Endothelial cell of umbilical vein (primary cell): Measurements from ENCODE around the gene ELL2. TPM values are rescaled to one million over a fixed set of nuclear protein-coding genes. Genes with fewer than 3 reads are reported as not detected.

Experiments used
- BruUV-seq: library from RNA; stranded (reverse); fragments of 400-500 nt; replicated peaks from 2 replicates; lab custom pipeline; 2021; lab: Mats Ljungman, UMichigan
- CTCF ChIA-PET: fragments of 300-600, 350-600 bp; sonication (Branson Sonifier 250); formaldehyde crosslinking; loops from one replicate; lab custom pipeline; 2021; ENCODE audit warnings: antibody characterized with exemption, inconsistent platforms; lab: Charles Lee
- POLR2A ChIA-PET: fragments of 300-600, 350-600 bp; sonication (Branson Sonifier 250); formaldehyde crosslinking; loops from one replicate; lab custom pipeline; 2021; ENCODE audit warnings: antibody characterized with exemption, inconsistent platforms; lab: Charles Lee
- DNase-seq: peaks from one replicate; pipeline ENCODE4 v3.0.0-alpha.2; 2011; ENCODE audit warnings: low read depth, low spot score
- FAIRE-seq: peaks from 2 replicates; lab custom pipeline; 2011; peaks lifted over from hg19 to GRCh38; lab: Jason Lieb, UNC
- H2AFZ ChIP-seq: 2 replicates; pipeline ENCODE4 v1.6.0; 2012; ENCODE audit warnings: low read depth, low read length, control low read depth, inconsistent platforms
- H3K27ac ChIP-seq: 2 replicates; pipeline ENCODE4 v1.5.1; 2011; ENCODE audit warnings: low read depth, mild to moderate bottlenecking, control low read depth, low read length, moderate library complexity; ENCODE audit not compliant: insufficient read depth
- H3K27me3 ChIP-seq, 2 experiments: 2 replicates each; pipeline versions ENCODE4 v1.6.0 to v1.6.1; 2011; ENCODE audit warnings: low read length in 2 of 2, mixed read lengths in 1 of 2; ENCODE audit not compliant: control insufficient read depth in 2 of 2, insufficient read depth in 2 of 2
- H3K36me3 ChIP-seq, 2 experiments: 2 replicates in 1 of 2; 3 replicates in 1 of 2; pipeline ENCODE4 v1.5.1; 2011; ENCODE audit warnings: low read length in 2 of 2, mild to moderate bottlenecking in 1 of 2, moderate library complexity in 1 of 2; ENCODE audit not compliant: control insufficient read depth in 2 of 2, insufficient read depth in 2 of 2; ENCODE audit errors: extremely low read depth in 1 of 2
- H3K4me1 ChIP-seq: 3 replicates; pipeline ENCODE4 v1.5.1; 2011; ENCODE audit warnings: mild to moderate bottlenecking, low read length; ENCODE audit not compliant: control insufficient read depth, insufficient read depth; ENCODE audit errors: extremely low read depth
- H3K4me2 ChIP-seq: 2 replicates; pipeline ENCODE4 v1.6.1; 2011; ENCODE audit warnings: low read length, control low read depth, mixed read lengths; ENCODE audit not compliant: insufficient read depth
- H3K4me3 ChIP-seq, 3 experiments: fragments of 200-600 bp in 1 of 3; sonication (generic), shearing (Covaris generic) in 1 of 3; replicated peaks in 1 of 3; 2 replicates each; pipeline ENCODE4 v1.5.1; 2011 to 2016; ENCODE audit warnings: control low read depth in 3 of 3, low read length in 3 of 3, mild to moderate bottlenecking in 2 of 3, inconsistent platforms in 1 of 3, low read depth in 1 of 3, moderate library complexity in 1 of 3; ENCODE audit not compliant: insufficient read depth in 1 of 3
- H3K79me2 ChIP-seq: 2 replicates; pipeline ENCODE4 v1.6.0; 2012; ENCODE audit warnings: low read length, inconsistent platforms; ENCODE audit not compliant: control insufficient read depth, insufficient read depth
- H3K9ac ChIP-seq: replicated peaks from 2 replicates; pipeline ENCODE3; 2011; ENCODE audit warnings: low read length, control low read depth; ENCODE audit not compliant: insufficient read depth; ENCODE audit errors: extremely low read depth
- H3K9me1 ChIP-seq: replicated peaks from 3 replicates; pipeline ENCODE4 v1.6.0; 2011; ENCODE audit warnings: mild to moderate bottlenecking, low read length; ENCODE audit not compliant: control insufficient read depth, insufficient read depth; ENCODE audit errors: extremely low read depth
- H3K9me3 ChIP-seq: replicated peaks from 2 replicates; pipeline ENCODE4 v1.5.1; 2012; ENCODE audit warnings: low read length, inconsistent platforms; ENCODE audit not compliant: control insufficient read depth, insufficient read depth
- H4K20me1 ChIP-seq: replicated peaks from 2 replicates; pipeline ENCODE3; 2011; ENCODE audit warnings: mild to moderate bottlenecking, low read length; ENCODE audit not compliant: control insufficient read depth, insufficient read depth; ENCODE audit errors: extremely low read depth
- EZH2 ChIP-seq: IDR thresholded peaks from 2 replicates; pipeline ENCODE4 v1.6.1; 2012; ENCODE audit warnings: borderline replicate concordance, low read depth, mild to moderate bottlenecking, moderate library complexity, low read length, inconsistent platforms; ENCODE audit not compliant: severe bottlenecking
- FOS ChIP-seq: IDR thresholded peaks from 2 replicates; pipeline ENCODE4 v1.6.1; 2011; ENCODE audit warnings: mild to moderate bottlenecking, low read length, moderate library complexity, borderline replicate concordance; ENCODE audit not compliant: insufficient read depth
- GATA2 ChIP-seq: IDR thresholded peaks from 2 replicates; pipeline ENCODE4 v1.7.0; 2011; ENCODE audit warnings: low read depth, mild to moderate bottlenecking, moderate library complexity, mixed read lengths, low read length; ENCODE audit not compliant: insufficient read length, insufficient read depth
- MYC ChIP-seq: IDR thresholded peaks from one replicate; pipeline ENCODE4 v1.6.1; 2011; ENCODE audit warnings: mild to moderate bottlenecking, low read depth, low read length
- POLR2AphosphoS5 ChIP-seq: IDR thresholded peaks from 2 replicates; pipeline ENCODE4 v1.6.1; 2012; ENCODE audit warnings: low read depth, mild to moderate bottlenecking, control low read depth, low read length, moderate library complexity; ENCODE audit not compliant: insufficient read depth
- dilution Hi-C: fragments of 300-500 bp; cut with MboI; formaldehyde crosslinking; loops from one replicate; pipeline ENCODE4 v1.15.0; 2019; ENCODE audit warnings: low sequenced_read_pairs; ENCODE audit not compliant: extremely low pct_ligation_motif_present
- intact Hi-C: fragments of 100-400 bp; cut with micrococcal nuclease; formaldehyde crosslinking; loops from one replicate; pipeline ENCODE4 v1.10.0; 2022
- polyA plus RNA-seq, 4 experiments: library from polyadenylated mRNA; depleted of rRNA in 3 of 4; stranded (reverse) in 3 of 4; unstranded in 1 of 4; fragments of >200 nt; gene quantifications; 2 replicates each; pipeline versions ENCODE4 v1.2.1 to v1.2.3, GENCODE V29; 2011 to 2012; ENCODE audit warnings: missing spikeins in 1 of 4
- total RNA-seq: library from RNA; stranded (reverse); gene quantifications from 2 replicates; pipeline ENCODE4 v1.2.3, GENCODE V29; 2021
- TF ChIP-seq, protein P1 (sequence below): IDR thresholded peaks from 2 replicates; pipeline ENCODE4 v1.6.1; 2011; ENCODE audit not compliant: insufficient read depth, insufficient read length
- TF ChIP-seq, protein P2 (sequence below), 2 donors: IDR thresholded peaks; 1 replicate in 1 of 2; 2 replicates in 1 of 2; pipeline ENCODE4 v1.5.1; 2011; ENCODE audit warnings: low read length in 2 of 2, mild to moderate bottlenecking in 2 of 2, moderate library complexity in 2 of 2, control low read depth in 1 of 2, inconsistent platforms in 1 of 2, low read depth in 1 of 2; ENCODE audit not compliant: insufficient read depth in 1 of 2; ENCODE audit errors: extremely low read depth in 1 of 2

ELL2 gene
- total and polyA plus RNA-seq, 2 donors (not counting 3 experiments of a cell fraction or from before 2014, with no cell fraction given): 6.8 to 26.0 TPM

DNA sequence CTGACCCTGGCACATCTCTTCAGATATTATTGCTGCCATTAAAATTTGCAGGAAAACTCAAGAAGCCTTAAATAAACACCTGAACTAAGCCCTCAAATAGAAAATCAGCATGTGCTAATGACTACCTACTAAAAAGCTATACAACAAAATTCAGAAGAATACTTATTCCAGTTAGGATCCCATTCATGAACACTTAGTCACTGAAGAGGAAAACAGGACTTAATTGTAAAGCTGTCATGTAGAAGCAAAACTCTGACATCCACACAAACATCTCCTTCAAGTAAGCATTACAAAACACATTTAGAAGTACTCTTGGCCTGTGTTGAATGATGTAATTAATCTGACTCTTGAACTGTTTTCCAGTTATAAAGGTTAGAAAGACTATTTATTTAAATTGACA lies 19.9 kb downstream of the ELL2 start:
- dilution Hi-C loops: no loop called here
- intact Hi-C loops: no loop called here
- CTCF ChIA-PET: interaction anchor here (0.9 to 2.2 kb wide), 7 partner anchors 9 to 395 kb away, joined by 3 to 6 read pairs (median 3); partner anchors contain the start of gene ELL2
- FAIRE-seq (no peak), DNase-seq (no peak)
- no peak overlapping the region for H2AFZ ChIP-seq
- H3K4me1 ChIP-seq: peaks cover 6% of the 10 kb centered on the region
- H3K9ac ChIP-seq: no peak overlapping the region
- H3K27me3 ChIP-seq: no peaks in the 10 kb centered on the region
- TF ChIP-seq FOS: no peak
- TF ChIP-seq GATA2: no peak
- TF ChIP-seq, protein P1, sequence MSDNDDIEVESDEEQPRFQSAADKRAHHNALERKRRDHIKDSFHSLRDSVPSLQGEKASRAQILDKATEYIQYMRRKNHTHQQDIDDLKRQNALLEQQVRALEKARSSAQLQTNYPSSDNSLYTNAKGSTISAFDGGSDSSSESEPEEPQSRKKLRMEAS: no peak
- TF ChIP-seq, protein P2, sequence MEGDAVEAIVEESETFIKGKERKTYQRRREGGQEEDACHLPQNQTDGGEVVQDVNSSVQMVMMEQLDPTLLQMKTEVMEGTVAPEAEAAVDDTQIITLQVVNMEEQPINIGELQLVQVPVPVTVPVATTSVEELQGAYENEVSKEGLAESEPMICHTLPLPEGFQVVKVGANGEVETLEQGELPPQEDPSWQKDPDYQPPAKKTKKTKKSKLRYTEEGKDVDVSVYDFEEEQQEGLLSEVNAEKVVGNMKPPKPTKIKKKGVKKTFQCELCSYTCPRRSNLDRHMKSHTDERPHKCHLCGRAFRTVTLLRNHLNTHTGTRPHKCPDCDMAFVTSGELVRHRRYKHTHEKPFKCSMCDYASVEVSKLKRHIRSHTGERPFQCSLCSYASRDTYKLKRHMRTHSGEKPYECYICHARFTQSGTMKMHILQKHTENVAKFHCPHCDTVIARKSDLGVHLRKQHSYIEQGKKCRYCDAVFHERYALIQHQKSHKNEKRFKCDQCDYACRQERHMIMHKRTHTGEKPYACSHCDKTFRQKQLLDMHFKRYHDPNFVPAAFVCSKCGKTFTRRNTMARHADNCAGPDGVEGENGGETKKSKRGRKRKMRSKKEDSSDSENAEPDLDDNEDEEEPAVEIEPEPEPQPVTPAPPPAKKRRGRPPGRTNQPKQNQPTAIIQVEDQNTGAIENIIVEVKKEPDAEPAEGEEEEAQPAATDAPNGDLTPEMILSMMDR (IDR thresholded peaks at IDR 0.05; ENCODE audit: extremely low read depth in 1 of 2, insufficient read depth in 1 of 2, low read depth in 1 of 2, low read length in 2 of 2): no peak
- TF ChIP-seq MYC: no peak
- TF ChIP-seq EZH2: no peak
- TF ChIP-seq POLR2AphosphoS5: no peak
- no peaks in the 10 kb centered on the region for H3K36me3 ChIP-seq
- POLR2A ChIA-PET: no interaction called here
- H3K9me3 ChIP-seq: no peaks in the 10 kb centered on the region
- peaks cover 36% of the 10 kb centered on the region for H3K79me2 ChIP-seq
- BruUV-seq: no TSS peak
- H3K4me2 ChIP-seq: no peak overlapping the region
- H4K20me1 ChIP-seq: no peaks in the 10 kb centered on the region
- H3K4me3 ChIP-seq: no peak overlapping the region
- no peak overlapping the region for H3K27ac ChIP-seq
- H3K9me1 ChIP-seq: no peaks in the 10 kb centered on the region
